ENCODE measurements around the gene STK25.

DNA sequence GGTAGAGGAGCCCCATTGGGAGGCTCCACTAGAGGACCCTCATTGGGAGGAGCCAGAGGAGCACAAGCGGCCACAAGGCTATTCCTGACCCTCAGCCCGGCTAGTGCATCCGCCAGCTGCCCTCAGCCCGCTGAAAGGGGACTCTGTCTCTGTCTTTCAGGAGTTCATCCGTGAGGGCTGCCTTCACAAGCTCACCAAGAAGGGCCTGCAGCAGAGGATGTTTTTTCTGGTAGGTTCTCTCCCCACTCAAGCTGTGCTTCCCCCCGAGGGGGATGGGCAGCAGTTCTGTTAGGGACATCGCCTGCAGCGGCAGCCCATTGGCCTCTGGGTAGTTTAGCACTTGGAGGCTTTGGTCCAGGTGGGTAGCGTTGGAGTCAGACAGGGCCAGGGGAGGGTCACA, 25.1 kb downstream of the STK25 start:
- TF ChIP-seq, protein P1, sequence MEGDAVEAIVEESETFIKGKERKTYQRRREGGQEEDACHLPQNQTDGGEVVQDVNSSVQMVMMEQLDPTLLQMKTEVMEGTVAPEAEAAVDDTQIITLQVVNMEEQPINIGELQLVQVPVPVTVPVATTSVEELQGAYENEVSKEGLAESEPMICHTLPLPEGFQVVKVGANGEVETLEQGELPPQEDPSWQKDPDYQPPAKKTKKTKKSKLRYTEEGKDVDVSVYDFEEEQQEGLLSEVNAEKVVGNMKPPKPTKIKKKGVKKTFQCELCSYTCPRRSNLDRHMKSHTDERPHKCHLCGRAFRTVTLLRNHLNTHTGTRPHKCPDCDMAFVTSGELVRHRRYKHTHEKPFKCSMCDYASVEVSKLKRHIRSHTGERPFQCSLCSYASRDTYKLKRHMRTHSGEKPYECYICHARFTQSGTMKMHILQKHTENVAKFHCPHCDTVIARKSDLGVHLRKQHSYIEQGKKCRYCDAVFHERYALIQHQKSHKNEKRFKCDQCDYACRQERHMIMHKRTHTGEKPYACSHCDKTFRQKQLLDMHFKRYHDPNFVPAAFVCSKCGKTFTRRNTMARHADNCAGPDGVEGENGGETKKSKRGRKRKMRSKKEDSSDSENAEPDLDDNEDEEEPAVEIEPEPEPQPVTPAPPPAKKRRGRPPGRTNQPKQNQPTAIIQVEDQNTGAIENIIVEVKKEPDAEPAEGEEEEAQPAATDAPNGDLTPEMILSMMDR (conservative IDR thresholded peaks at IDR 0.05 in 1 of 2, IDR thresholded peaks at IDR 0.05 in 1 of 2; ENCODE audit: low read depth in 1 of 2, low read length in 2 of 2): no peak
- TF ChIP-seq EZH2 (IDR thresholded peaks at IDR 0.05; ENCODE audit: low read length, missing control alignments): no peak

Data from fibroblast of lung (primary cell).